ENCODE data around the gene GPSM1. TPM values are rescaled to one million over a fixed set of nuclear protein-coding genes. Genes with fewer than 3 reads are reported as not detected.

The GPSM1 gene
- total and polyA plus RNA-seq, 4 donors = 0.11 to 2.9 (median 1.6) TPM

DNA sequence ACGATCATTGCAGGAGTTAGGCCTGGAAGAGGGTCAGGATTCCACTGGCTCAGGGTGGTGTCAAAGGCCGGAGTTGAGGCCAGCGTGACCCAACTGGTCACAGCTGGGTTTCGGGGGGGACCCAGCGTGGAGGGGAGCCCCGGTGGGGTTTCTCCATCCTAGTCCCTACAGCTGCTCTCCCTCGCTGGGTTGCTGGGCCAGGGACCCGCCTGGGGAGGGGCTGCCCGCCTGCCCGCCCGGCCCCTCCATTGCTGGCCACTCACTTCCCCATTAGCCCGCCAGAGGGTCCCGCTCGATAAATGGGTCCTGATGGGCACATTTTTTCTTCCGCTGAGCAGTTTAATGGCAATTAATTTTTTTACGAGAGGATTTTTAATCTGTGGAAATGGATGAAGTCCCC, 32.3 kb upstream of the GPSM1 start:
- Histone ChIP-seq H3K27me3 (ENCODE audit: control insufficient read depth in 4 of 4, insufficient read depth in 4 of 4, low read length in 3 of 4) (no peaks in the 10 kb centered on the region), H3K4me1 (ENCODE audit: control insufficient read depth in 4 of 4, insufficient read depth in 4 of 4, low read length in 3 of 4) (peaks cover 0 to 12% (median 0%) of the 10 kb centered on the region in 4 donors), H3K4me3 (ENCODE audit: low read depth in 1 of 3, low read length in 3 of 3) (no peak overlapping the region), H3K27ac (ENCODE audit: low read depth in 1 of 2, low read length in 2 of 2) (peak overlapping the region; percentile 13 to 36), H3K36me3 (ENCODE audit: control insufficient read depth in 4 of 4, insufficient read depth in 3 of 4, low read depth in 1 of 4, low read length in 3 of 4) (no peaks in the 10 kb centered on the region), H3K9ac (ENCODE audit: low read depth in 1 of 2, low read length in 2 of 2) (no peak overlapping the region), H3K9me3 (ENCODE audit: control insufficient read depth in 4 of 4, low read length in 3 of 4) (no peaks in the 10 kb centered on the region)
- TF ChIP-seq HNF4A (conservative IDR thresholded peaks at IDR 0.05) (no peak), TAF1 (conservative IDR thresholded peaks at IDR 0.05) (no peak), RXRA (IDR thresholded peaks at IDR 0.05) (no peak), FOXA1 (IDR thresholded peaks at IDR 0.05) (no peak), NR2F2 (IDR thresholded peaks at IDR 0.05) (no peak), YY1 (IDR thresholded peaks at IDR 0.05) (no peak), GABPA (IDR thresholded peaks at IDR 0.05 in 1 of 2, conservative IDR thresholded peaks at IDR 0.05 in 1 of 2) (no peak), SP1 (IDR thresholded peaks at IDR 0.05) (no peak), EGR1 (IDR thresholded peaks at IDR 0.05; ENCODE audit: low read depth in 2 of 2) (no peak)
- TF ChIP-seq, protein P1, sequence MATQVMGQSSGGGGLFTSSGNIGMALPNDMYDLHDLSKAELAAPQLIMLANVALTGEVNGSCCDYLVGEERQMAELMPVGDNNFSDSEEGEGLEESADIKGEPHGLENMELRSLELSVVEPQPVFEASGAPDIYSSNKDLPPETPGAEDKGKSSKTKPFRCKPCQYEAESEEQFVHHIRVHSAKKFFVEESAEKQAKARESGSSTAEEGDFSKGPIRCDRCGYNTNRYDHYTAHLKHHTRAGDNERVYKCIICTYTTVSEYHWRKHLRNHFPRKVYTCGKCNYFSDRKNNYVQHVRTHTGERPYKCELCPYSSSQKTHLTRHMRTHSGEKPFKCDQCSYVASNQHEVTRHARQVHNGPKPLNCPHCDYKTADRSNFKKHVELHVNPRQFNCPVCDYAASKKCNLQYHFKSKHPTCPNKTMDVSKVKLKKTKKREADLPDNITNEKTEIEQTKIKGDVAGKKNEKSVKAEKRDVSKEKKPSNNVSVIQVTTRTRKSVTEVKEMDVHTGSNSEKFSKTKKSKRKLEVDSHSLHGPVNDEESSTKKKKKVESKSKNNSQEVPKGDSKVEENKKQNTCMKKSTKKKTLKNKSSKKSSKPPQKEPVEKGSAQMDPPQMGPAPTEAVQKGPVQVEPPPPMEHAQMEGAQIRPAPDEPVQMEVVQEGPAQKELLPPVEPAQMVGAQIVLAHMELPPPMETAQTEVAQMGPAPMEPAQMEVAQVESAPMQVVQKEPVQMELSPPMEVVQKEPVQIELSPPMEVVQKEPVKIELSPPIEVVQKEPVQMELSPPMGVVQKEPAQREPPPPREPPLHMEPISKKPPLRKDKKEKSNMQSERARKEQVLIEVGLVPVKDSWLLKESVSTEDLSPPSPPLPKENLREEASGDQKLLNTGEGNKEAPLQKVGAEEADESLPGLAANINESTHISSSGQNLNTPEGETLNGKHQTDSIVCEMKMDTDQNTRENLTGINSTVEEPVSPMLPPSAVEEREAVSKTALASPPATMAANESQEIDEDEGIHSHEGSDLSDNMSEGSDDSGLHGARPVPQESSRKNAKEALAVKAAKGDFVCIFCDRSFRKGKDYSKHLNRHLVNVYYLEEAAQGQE (IDR thresholded peaks at IDR 0.05) = no peak
- TF ChIP-seq, protein P2, sequence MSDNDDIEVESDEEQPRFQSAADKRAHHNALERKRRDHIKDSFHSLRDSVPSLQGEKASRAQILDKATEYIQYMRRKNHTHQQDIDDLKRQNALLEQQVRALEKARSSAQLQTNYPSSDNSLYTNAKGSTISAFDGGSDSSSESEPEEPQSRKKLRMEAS (IDR thresholded peaks at IDR 0.05) = no peak
- TF ChIP-seq, protein P3, sequence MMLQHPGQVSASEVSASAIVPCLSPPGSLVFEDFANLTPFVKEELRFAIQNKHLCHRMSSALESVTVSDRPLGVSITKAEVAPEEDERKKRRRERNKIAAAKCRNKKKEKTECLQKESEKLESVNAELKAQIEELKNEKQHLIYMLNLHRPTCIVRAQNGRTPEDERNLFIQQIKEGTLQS (IDR thresholded peaks at IDR 0.05) = no peak
- TF ChIP-seq, protein P4, sequence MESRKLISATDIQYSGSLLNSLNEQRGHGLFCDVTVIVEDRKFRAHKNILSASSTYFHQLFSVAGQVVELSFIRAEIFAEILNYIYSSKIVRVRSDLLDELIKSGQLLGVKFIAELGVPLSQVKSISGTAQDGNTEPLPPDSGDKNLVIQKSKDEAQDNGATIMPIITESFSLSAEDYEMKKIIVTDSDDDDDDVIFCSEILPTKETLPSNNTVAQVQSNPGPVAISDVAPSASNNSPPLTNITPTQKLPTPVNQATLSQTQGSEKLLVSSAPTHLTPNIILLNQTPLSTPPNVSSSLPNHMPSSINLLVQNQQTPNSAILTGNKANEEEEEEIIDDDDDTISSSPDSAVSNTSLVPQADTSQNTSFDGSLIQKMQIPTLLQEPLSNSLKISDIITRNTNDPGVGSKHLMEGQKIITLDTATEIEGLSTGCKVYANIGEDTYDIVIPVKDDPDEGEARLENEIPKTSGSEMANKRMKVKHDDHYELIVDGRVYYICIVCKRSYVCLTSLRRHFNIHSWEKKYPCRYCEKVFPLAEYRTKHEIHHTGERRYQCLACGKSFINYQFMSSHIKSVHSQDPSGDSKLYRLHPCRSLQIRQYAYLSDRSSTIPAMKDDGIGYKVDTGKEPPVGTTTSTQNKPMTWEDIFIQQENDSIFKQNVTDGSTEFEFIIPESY (IDR thresholded peaks at IDR 0.05) = no peak
- no peak for DNase-seq (ENCODE audit: low spot score)
- 95% methylated on average over 16 of the region's 16 CpGs for WGBS

DNA sequence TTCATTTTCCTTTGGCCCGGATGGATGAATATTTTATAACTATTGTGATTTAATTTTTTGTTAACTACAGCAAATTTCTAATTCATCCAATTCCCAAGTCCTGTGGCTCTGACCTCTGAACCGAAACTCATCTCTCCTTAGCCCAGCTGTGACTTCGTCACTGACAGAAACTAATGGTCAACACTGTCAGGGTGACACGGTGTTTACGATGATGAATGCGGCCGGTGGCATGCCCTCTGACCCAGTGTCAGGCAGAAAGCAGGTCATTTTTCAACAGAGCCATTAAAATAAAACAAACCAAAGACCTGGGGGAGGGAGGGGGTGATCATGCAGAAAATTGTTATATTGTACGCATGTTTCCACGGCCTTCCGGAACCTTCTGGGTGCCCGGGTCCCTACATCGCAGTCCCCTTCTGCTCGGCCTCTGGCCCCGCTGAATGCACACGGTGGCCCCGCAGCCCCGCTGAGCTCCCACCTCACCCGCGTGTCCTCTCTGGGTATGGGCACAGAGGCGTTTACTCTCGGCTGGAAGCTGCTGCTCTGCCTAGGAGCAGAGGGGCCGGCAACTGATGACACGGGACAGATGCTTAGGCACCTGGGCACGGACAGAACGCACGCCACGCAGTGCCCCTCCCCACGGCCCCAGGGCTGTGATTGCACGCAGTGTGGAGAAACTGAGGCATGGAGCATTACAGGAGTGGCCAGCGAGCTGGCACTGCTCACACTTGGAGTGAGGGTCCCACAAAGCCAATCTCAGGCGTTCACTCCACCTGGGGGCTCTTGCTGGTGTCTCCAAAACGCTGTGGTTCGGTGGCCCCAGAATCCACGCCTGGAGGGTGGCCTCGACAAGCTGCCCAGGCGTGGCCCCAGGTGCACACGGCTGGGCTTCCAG, 31.6 kb upstream of the GPSM1 start:
- Histone ChIP-seq H3K27ac (ENCODE audit: low read depth in 1 of 2, low read length in 2 of 2) (peak overlapping the region; percentile 19 to 85), H3K9me3 (ENCODE audit: control insufficient read depth in 4 of 4, low read length in 3 of 4) (no peaks in the 10 kb centered on the region), H3K4me3 (ENCODE audit: low read depth in 1 of 3, low read length in 3 of 3) (no peak overlapping the region), H3K36me3 (ENCODE audit: control insufficient read depth in 4 of 4, insufficient read depth in 3 of 4, low read depth in 1 of 4, low read length in 3 of 4) (no peaks in the 10 kb centered on the region), H3K4me1 (ENCODE audit: control insufficient read depth in 4 of 4, insufficient read depth in 4 of 4, low read length in 3 of 4) (peaks cover 0 to 12% (median 0%) of the 10 kb centered on the region in 4 donors), H3K9ac (ENCODE audit: low read depth in 1 of 2, low read length in 2 of 2) (no peak overlapping the region), H3K27me3 (ENCODE audit: control insufficient read depth in 4 of 4, insufficient read depth in 4 of 4, low read length in 3 of 4) (no peaks in the 10 kb centered on the region)
- no peak for DNase-seq (ENCODE audit: low spot score)
- 69% methylated on average over 37 of the region's 37 CpGs for WGBS
- TF ChIP-seq, protein P4 (IDR thresholded peaks at IDR 0.05) = no peak
- TF ChIP-seq RAD21 (IDR thresholded peaks at IDR 0.05) (no peak), NR2F2 (IDR thresholded peaks at IDR 0.05) (no peak), JUND (IDR thresholded peaks at IDR 0.05) (no peak), SP1 (IDR thresholded peaks at IDR 0.05) (peak; percentile 74), YY1 (IDR thresholded peaks at IDR 0.05) (no peak), RXRA (IDR thresholded peaks at IDR 0.05) (peak in 1 of 2 donors; percentile 62), TAF1 (conservative IDR thresholded peaks at IDR 0.05) (no peak), HNF4A (conservative IDR thresholded peaks at IDR 0.05) (peak; percentile 27 to 44)

Data from liver (tissue), 9 donors.